Psoas muscle (tissue), 8 donors: ENCODE results near the gene EYA4. TPM values are rescaled to one million over a fixed set of nuclear protein-coding genes. Genes with fewer than 3 reads are reported as not detected.
A peak's percentile ranks its signal among the peaks of the same experiment; 100 is the strongest.

ENCODE experiments used
- ATAC-seq, 4 donors: fragments of 200-7000 bp; cut with Tn5 transposase; one replicate each; pipeline ENCODE4 v1.9.1; 2020; ENCODE audit warnings: moderate library complexity in 3 of 4, mild to moderate bottlenecking in 2 of 4
- DNase-seq, 2 donors: peaks; one replicate each; pipeline ENCODE4 v3.0.0-alpha.2; 2020
- H3K27ac ChIP-seq: fragments of 200-600 bp; one replicate; pipeline ENCODE4 v1.8.0; 2022
- H3K27me3 ChIP-seq, 3 donors: fragments of 200-600 bp in 1 of 3; one replicate each; pipeline versions ENCODE4 v1.6.1 to v1.8.0; 2013 to 2022; ENCODE audit warnings: low read length in 2 of 3, mild to moderate bottlenecking in 2 of 3, moderate library complexity in 1 of 3; ENCODE audit not compliant: insufficient read depth in 3 of 3
- H3K36me3 ChIP-seq, 2 donors: fragments of 200-600 bp in 1 of 2; one replicate each; pipeline versions ENCODE4 v1.6.1 to v1.8.0; 2013 to 2022; ENCODE audit warnings: low read depth in 1 of 2, mild to moderate bottlenecking in 1 of 2, moderate library complexity in 1 of 2; ENCODE audit not compliant: insufficient read depth in 1 of 2
- H3K4me1 ChIP-seq: fragments of 200-600 bp; one replicate; pipeline ENCODE4 v1.8.0; 2022
- H3K4me3 ChIP-seq: fragments of 200-600 bp; one replicate; pipeline ENCODE4 v1.8.0; 2022; ENCODE audit warnings: mild to moderate bottlenecking
- H3K9me3 ChIP-seq: fragments of 200-600 bp; one replicate; pipeline ENCODE4 v1.8.0; 2022
- WGBS, 3 donors: extraction: QIAGEN DNeasy Blood & Tissue Kit; methylation state at CpG; one replicate each; pipeline versions ENCODE4 v1.1.6 to v1.1.7; 2013; 5-methylcytosine and 5-hydroxymethylcytosine counted together
- intact Hi-C, 2 donors: fragments of 100-400 bp; cut with DNase I; formaldehyde crosslinking; loops; one replicate each; pipeline versions ENCODE4 v1.11.0 to v1.14.2; 2022
- polyA plus RNA-seq, 3 donors: library from polyadenylated mRNA; stranded (reverse); fragments of 200-250 nt; gene quantifications; one replicate each; pipeline ENCODE4 v1.2.3, GENCODE V29; 2013
- total RNA-seq, 4 donors: library from RNA; stranded (reverse); fragmentation: NEBNext Ultra II Directional in 2 of 4; extraction: Animal tissue kit (Norgen Biotek cat#: 25700) in 2 of 4; gene quantifications; one replicate each; pipeline versions ENCODE4 v1.2.1 to v1.2.4, GENCODE V29; 2021 to 2023
- TF ChIP-seq, protein P1 (sequence below): fragments of 200-600 bp; IDR thresholded peaks from one replicate; pipeline ENCODE4 v1.8.0; 2022; ENCODE audit warnings: antibody characterized with exemption
- donor health status: healthy with polysubstance abuse.
- donor health status: DM: no; HTN: no; CAD: no; lungs with moderate emphysema.
- donor health status: Bipolar disorder and iron deficiency.
- donor health status: healthy.
- donor health status: DM: yes; HTN: yes; CAD: no.
- donor health status: DM: no; HTN: no; CAD: no.
- donor health status: DM: no; HTN: no; CAD: no.
- donor health status: DM: yes; HTN: yes; CAD: no.

The EYA4 gene
- total and polyA plus RNA-seq, 7 donors: 5.6 to 48.3 (median 32.8) TPM

- no peaks in the 10 kb centered on the region for H3K36me3 ChIP-seq
- no peaks in the 10 kb centered on the region for H3K9me3 ChIP-seq
Measured at GRCh38 chr6:133298335-133298734, 57.2 kb downstream of the EYA4 start.

DNA sequence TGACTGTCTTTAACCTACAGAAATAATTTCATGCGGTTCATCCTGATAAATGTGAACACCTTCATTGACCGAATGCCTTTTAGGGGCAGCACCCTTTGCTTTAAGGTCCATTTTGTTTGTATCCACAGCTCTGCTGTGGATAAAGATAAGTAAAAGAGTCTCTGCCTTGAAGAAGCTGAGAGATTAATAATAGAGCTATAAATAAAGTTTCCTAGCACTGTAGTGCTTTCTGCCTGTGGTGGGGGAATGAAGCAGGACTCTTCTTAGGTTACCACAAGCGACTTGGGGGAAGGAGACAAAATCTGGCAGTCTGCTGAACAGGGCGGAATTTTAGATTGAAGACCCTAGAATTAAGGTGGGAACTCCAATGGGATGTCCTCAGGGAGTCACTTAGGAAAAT is 57.6 kb downstream of the EYA4 start:
- no peaks in the 10 kb centered on the region for H3K9me3 ChIP-seq
- intact Hi-C loops: loop anchor here (5.0 kb wide), 3 partner anchors 46 to 52 kb away; no protein-coding TSS in a partner anchor
- peak overlapping the region; percentile 46 for H3K4me3 ChIP-seq
- H3K27me3 ChIP-seq: no peaks in the 10 kb centered on the region
- peak overlapping the region; percentile 82 for H3K27ac ChIP-seq
- ATAC-seq (peak; percentile 90 to 94 (median 92)), DNase-seq (no peak)
- WGBS, 3 donors: 37 to 64% (median 51%) methylated on average over 4 of the region's 4 CpGs
- H3K4me1 ChIP-seq: peaks cover 56% of the 10 kb centered on the region
- TF ChIP-seq, protein P1, sequence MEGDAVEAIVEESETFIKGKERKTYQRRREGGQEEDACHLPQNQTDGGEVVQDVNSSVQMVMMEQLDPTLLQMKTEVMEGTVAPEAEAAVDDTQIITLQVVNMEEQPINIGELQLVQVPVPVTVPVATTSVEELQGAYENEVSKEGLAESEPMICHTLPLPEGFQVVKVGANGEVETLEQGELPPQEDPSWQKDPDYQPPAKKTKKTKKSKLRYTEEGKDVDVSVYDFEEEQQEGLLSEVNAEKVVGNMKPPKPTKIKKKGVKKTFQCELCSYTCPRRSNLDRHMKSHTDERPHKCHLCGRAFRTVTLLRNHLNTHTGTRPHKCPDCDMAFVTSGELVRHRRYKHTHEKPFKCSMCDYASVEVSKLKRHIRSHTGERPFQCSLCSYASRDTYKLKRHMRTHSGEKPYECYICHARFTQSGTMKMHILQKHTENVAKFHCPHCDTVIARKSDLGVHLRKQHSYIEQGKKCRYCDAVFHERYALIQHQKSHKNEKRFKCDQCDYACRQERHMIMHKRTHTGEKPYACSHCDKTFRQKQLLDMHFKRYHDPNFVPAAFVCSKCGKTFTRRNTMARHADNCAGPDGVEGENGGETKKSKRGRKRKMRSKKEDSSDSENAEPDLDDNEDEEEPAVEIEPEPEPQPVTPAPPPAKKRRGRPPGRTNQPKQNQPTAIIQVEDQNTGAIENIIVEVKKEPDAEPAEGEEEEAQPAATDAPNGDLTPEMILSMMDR: no peak
- no peaks in the 10 kb centered on the region for H3K36me3 ChIP-seq

More at GRCh38 chr6:133298335-133298734, 57.2 kb downstream of the EYA4 start:
- DNase-seq (no peak), ATAC-seq (no peak)
- peak overlapping the region; percentile 46 for H3K4me3 ChIP-seq
- H3K4me1 ChIP-seq: peaks cover 56% of the 10 kb centered on the region
- intact Hi-C loops: loop anchor here (5.0 kb wide), 3 partner anchors 46 to 51 kb away; no protein-coding TSS in a partner anchor
- H3K27me3 ChIP-seq: no peaks in the 10 kb centered on the region
- H3K27ac ChIP-seq: peak overlapping the region; percentile 82
- 35 to 53% (median 53%) methylated on average over 3 of the region's 3 CpGs for WGBS, 3 donors
- TF ChIP-seq, protein P1: no peak

GRCh38 chr6:133300896-133301295 is 59.7 kb downstream of the EYA4 start:
- DNase-seq: no peak

DNA sequence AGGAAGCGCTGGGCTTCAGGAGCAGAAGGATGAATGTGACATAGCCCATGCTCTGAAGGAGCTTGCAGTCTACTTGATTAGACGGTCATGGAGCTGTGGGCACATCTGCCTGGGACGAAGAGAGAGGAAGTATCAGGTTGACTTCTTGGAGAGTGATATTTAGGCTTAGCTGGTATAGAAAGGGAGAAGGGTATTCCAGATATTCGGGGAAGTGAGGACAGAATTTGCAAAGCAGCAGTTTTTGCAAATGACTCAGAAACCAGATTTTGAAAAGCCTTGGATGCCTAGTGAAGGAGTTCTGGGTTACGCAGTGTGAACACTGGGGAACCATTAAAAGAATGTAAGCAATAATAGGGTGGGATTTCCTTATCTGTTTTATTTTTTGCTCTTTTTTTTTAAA is 60.7 kb downstream of the EYA4 start:
- Histone ChIP-seq H3K27ac (no peak overlapping the region), H3K9me3 (no peaks in the 10 kb centered on the region), H3K4me3 (no peak overlapping the region), H3K36me3 (no peaks in the 10 kb centered on the region), H3K27me3 (no peaks in the 10 kb centered on the region), H3K4me1 (peaks cover 69% of the 10 kb centered on the region)
- 46 to 64% (median 48%) methylated on average over 5 of the region's 5 CpGs for WGBS, 3 donors
- intact Hi-C loops: loop anchor here in 1 of 2 donors (5.0 kb wide), 1 partner anchor 35 kb away; no protein-coding TSS in a partner anchor
- TF ChIP-seq, protein P1: no peak
- peak in 2 of 4 donors; percentile 30 to 51 for ATAC-seq
- DNase-seq: no peak

More at GRCh38 chr6:133300896-133301295, 59.7 kb downstream of the EYA4 start:
- intact Hi-C loops: loop anchor here in 1 of 2 donors (5.0 kb wide), 1 partner anchor 36 kb away; no protein-coding TSS in a partner anchor
- WGBS, 3 donors: 69 to 82% (median 73%) methylated on average over 3 of the region's 3 CpGs
- no peak for ATAC-seq
- Histone ChIP-seq H3K4me3 (no peak overlapping the region), H3K9me3 (no peaks in the 10 kb centered on the region), H3K36me3 (no peaks in the 10 kb centered on the region), H3K4me1 (peaks cover 69% of the 10 kb centered on the region), H3K27me3 (no peaks in the 10 kb centered on the region), H3K27ac (no peak overlapping the region)
- TF ChIP-seq, protein P1: no peak

GRCh38 chr6:133306931-133307330 is 65.8 kb downstream of the EYA4 start:
- Histone ChIP-seq H3K27ac (no peak overlapping the region), H3K27me3 (no peaks in the 10 kb centered on the region), H3K4me3 (no peak overlapping the region), H3K4me1 (peaks cover 62% of the 10 kb centered on the region), H3K9me3 (no peaks in the 10 kb centered on the region), H3K36me3 (no peaks in the 10 kb centered on the region)
- no peak for DNase-seq
- intact Hi-C loops: loop anchor here in 1 of 2 donors (5.0 kb wide), 1 partner anchor 40 kb away; no protein-coding TSS in a partner anchor
- TF ChIP-seq, protein P1: no peak
- WGBS, 3 donors: 41 to 69% (median 41%) methylated on average over 5 of the region's 5 CpGs
- no peak for ATAC-seq
